ENCODE results near the gene STC2. TPM values are rescaled to one million over a fixed set of nuclear protein-coding genes. Genes with fewer than 3 reads are reported as not detected.

The STC2 gene
- polyA plus RNA-seq, 3 donors, result not detected

DNA sequence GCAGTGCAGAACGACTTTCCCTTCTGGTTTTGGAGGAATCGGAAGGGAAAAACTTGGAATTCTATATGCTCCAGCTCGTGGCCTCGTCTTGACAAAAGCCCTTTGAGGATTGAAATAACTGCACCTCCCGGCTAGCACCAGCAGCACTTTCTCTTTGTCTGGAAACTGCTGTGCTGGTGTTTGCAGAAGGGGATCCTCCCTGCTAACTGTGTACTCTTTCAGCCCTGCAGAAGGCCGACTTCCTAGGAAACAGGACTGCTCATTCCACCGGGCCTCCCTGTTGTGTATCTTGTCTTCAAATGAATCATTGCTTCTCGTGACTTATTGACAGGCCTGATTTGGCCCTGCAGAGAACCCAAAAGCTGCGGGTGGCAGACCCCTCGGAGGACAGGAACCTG is 23.6 kb downstream of the STC2 start:
- no peak overlapping the region for H2AFZ ChIP-seq (ENCODE audit: insufficient read depth, low read depth, low read length, poor library complexity, severe bottlenecking)
- 86% methylated on average over 8 of the region's 10 CpGs for WGBS (ENCODE audit: insufficient coverage)
- DNase-seq, result no peak
- peaks cover 8 to 10% of the 10 kb centered on the region in 2 donors for H3K9me3 ChIP-seq (replicated peaks in 1 of 2; ENCODE audit: control insufficient read depth in 1 of 2, insufficient read depth in 1 of 2, low read length in 2 of 2)
- peaks cover 2% of the 10 kb centered on the region for H3K4me1 Mint-ChIP-seq
- TF ChIP-seq CTCF (IDR thresholded peaks at IDR 0.05), result no peak
- H3K79me2 ChIP-seq (ENCODE audit: insufficient read depth, low read length), result no peaks in the 10 kb centered on the region
- H3K36me3 ChIP-seq (replicated peaks in 1 of 2; ENCODE audit: control insufficient read depth in 1 of 2, insufficient read depth in 2 of 2, low read length in 2 of 2), result no peaks in the 10 kb centered on the region
- no peaks in the 10 kb centered on the region for H3K4me1 ChIP-seq (ENCODE audit: control insufficient read depth in 1 of 2, insufficient read depth in 2 of 2, low read length in 2 of 2)
- H3K4me2 ChIP-seq (replicated peaks; ENCODE audit: extremely low read depth, low read length, poor library complexity, severe bottlenecking), result no peak overlapping the region
- no peak overlapping the region for H3K4me3 ChIP-seq (replicated peaks in 1 of 3; ENCODE audit: low read depth in 2 of 3, low read length in 3 of 3)
- H3K27me3 Mint-ChIP-seq (ENCODE audit: low read depth in 3 of 3), result peaks cover 7 to 40% (median 25%) of the 10 kb centered on the region in 3 donors
- intact Hi-C loops (cut with micrococcal nuclease), result no loop called here
- H3K9me3 Mint-ChIP-seq, result peaks cover 6 to 18% (median 10%) of the 10 kb centered on the region in 7 donors
- H3K9ac ChIP-seq (ENCODE audit: insufficient read depth, low read length, poor library complexity, severe bottlenecking), result no peak overlapping the region
- no peak overlapping the region for H3K4me3 Mint-ChIP-seq
- H3K27me3 ChIP-seq (ENCODE audit: control insufficient read depth in 2 of 2, insufficient read depth in 2 of 2, low read length in 2 of 2), result peaks cover 0 to 24% of the 10 kb centered on the region in 2 donors
- no peaks in the 10 kb centered on the region for H3K36me3 Mint-ChIP-seq
- H3K27ac ChIP-seq (ENCODE audit: low read depth in 1 of 2, low read length in 2 of 2), result no peak overlapping the region
- H3K27ac Mint-ChIP-seq, result no peak overlapping the region
- no peaks in the 10 kb centered on the region for H4K20me1 ChIP-seq (ENCODE audit: insufficient read depth, low read length)

GRCh38 chr5:173303878-173304590 is 24.2 kb downstream of the STC2 start:
- Mint-ChIP-seq H3K9me3 (peaks cover 6 to 18% (median 10%) of the 10 kb centered on the region in 7 donors), H3K4me3 (peak overlapping the region in 1 of 2 donors; percentile 44), H3K27me3 (ENCODE audit: low read depth in 3 of 3) (peaks cover 8 to 44% (median 27%) of the 10 kb centered on the region in 3 donors), H3K36me3 (no peaks in the 10 kb centered on the region), H3K4me1 (peaks cover 2% of the 10 kb centered on the region), H3K27ac (no peak overlapping the region)
- DNase-seq, result no peak
- 82% methylated on average over 12 of the region's 13 CpGs for WGBS (ENCODE audit: insufficient coverage)
- Histone ChIP-seq H3K4me2 (replicated peaks; ENCODE audit: extremely low read depth, low read length, poor library complexity, severe bottlenecking) (no peak overlapping the region), H2AFZ (ENCODE audit: insufficient read depth, low read depth, low read length, poor library complexity, severe bottlenecking) (no peak overlapping the region), H3K27ac (ENCODE audit: low read depth in 1 of 2, low read length in 2 of 2) (no peak overlapping the region), H3K9me3 (replicated peaks in 1 of 2; ENCODE audit: control insufficient read depth in 1 of 2, insufficient read depth in 1 of 2, low read length in 2 of 2) (peaks cover 6 to 8% of the 10 kb centered on the region in 2 donors), H3K4me1 (ENCODE audit: control insufficient read depth in 1 of 2, insufficient read depth in 2 of 2, low read length in 2 of 2) (no peaks in the 10 kb centered on the region), H4K20me1 (ENCODE audit: insufficient read depth, low read length) (no peaks in the 10 kb centered on the region), H3K36me3 (replicated peaks in 1 of 2; ENCODE audit: control insufficient read depth in 1 of 2, insufficient read depth in 2 of 2, low read length in 2 of 2) (no peaks in the 10 kb centered on the region), H3K27me3 (ENCODE audit: control insufficient read depth in 2 of 2, insufficient read depth in 2 of 2, low read length in 2 of 2) (peaks cover 0 to 24% of the 10 kb centered on the region in 2 donors), H3K4me3 (replicated peaks in 1 of 3; ENCODE audit: low read depth in 2 of 3, low read length in 3 of 3) (no peak overlapping the region), H3K9ac (ENCODE audit: insufficient read depth, low read length, poor library complexity, severe bottlenecking) (no peak overlapping the region), H3K79me2 (ENCODE audit: insufficient read depth, low read length) (no peaks in the 10 kb centered on the region)
- TF ChIP-seq CTCF (IDR thresholded peaks at IDR 0.05), result no peak
- intact Hi-C loops (cut with micrococcal nuclease), result no loop called here
